Left lung (tissue), 10 donors: ENCODE measurements around the gene GLT8D2. TPM values are rescaled to one million over a fixed set of nuclear protein-coding genes. Genes with fewer than 3 reads are reported as not detected.

Source experiments
- ATAC-seq: fragments of 200-7000 bp; cut with Tn5 transposase; one replicate; pipeline ENCODE4 v1.9.1; 2020; ENCODE audit warnings: moderate library complexity
- DNase-seq, 4 donors: peaks; one replicate each; pipeline ENCODE4 v3.0.0-alpha.2; 2013 to 2020
- H3K27ac ChIP-seq, 2 donors: fragments of 200-600 bp; sonication (generic) in 1 of 2; one replicate each; pipeline versions ENCODE4 v1.5.0 to v1.8.0; 2020 to 2021
- H3K27me3 ChIP-seq, 2 donors: fragments of 200-600 bp; sonication (generic) in 1 of 2; one replicate each; pipeline versions ENCODE4 v1.5.0 to v1.8.0; 2020 to 2021
- H3K36me3 ChIP-seq, 2 donors: fragments of 200-600 bp; sonication (generic) in 1 of 2; one replicate each; pipeline versions ENCODE4 v1.5.0 to v1.8.0; 2020 to 2021
- H3K4me1 ChIP-seq, 2 donors: fragments of 200-600 bp; one replicate each; pipeline ENCODE4 v1.8.0; 2021
- H3K4me3 ChIP-seq, 2 donors: fragments of 200-600 bp; sonication (generic) in 1 of 2; one replicate each; pipeline versions ENCODE4 v1.5.0 to v1.8.0; 2020 to 2021; ENCODE audit warnings: mild to moderate bottlenecking in 1 of 2
- H3K9me3 ChIP-seq, 2 donors: fragments of 200-600 bp; sonication (generic) in 1 of 2; one replicate each; pipeline versions ENCODE4 v1.5.0 to v1.8.0; 2020 to 2021
- intact Hi-C, 2 donors: fragments of 100-400 bp; cut with DNase I; formaldehyde crosslinking; loops; one replicate each; pipeline versions ENCODE4 v1.11.2 to v1.14.2; 2022
- polyA plus RNA-seq, 6 donors: library from polyadenylated mRNA; unstranded; fragments of 120-200 nt; gene quantifications; one replicate each; pipeline ENCODE4 v1.2.1, GENCODE V29; 2013; ENCODE audit not compliant: insufficient read length in 6 of 6
- total RNA-seq, 2 donors: library from RNA; stranded (reverse); fragmentation: NEBNext Ultra II Directional; extraction: Animal tissue kit (Norgen Biotek cat#: 25700); gene quantifications; one replicate each; pipeline ENCODE4 v1.2.1, GENCODE V29; 2021
- TF ChIP-seq, protein P1 (sequence below), 2 donors: fragments of 200-600 bp; sonication (generic) in 1 of 2; IDR thresholded peaks; one replicate each; pipeline versions ENCODE4 v1.5.0 to v1.8.0; 2021; ENCODE audit warnings: antibody characterized with exemption in 2 of 2
- donor health status: DM: no; HTN: yes; CAD: no.
- donor health status: DM: no; HTN: no; CAD: no.

The GLT8D2 gene
- total and polyA plus RNA-seq, 8 donors, result 7.5 to 34.6 (median 25.1) TPM

DNA sequence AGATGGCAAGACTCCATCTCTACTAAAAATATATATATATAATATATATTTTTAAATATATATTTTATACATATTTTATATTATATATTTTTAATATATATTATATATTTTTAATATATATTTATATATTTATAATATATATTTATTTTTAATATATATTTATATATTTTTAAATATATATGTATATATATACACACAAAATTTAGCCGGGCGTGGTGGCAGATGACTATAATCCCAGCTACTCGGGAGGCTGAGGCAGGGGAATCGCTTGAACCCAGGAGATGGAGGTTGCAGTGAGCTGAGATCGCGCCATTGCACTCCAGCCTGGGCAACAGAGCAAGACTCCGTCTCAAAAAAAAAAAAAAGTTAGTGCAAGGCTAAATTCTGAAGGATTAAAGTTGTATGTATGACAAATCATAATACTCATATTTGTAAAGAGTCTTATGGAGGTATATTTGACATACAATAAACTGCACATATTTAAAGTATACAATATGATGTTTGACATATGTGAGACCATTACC, 92.1 kb downstream of the GLT8D2 start:
- Histone ChIP-seq H3K9me3 (no peaks in the 10 kb centered on the region), H3K4me1 (peaks cover 0 to 20% of the 10 kb centered on the region in 2 donors), H3K36me3 (peaks cover 0 to 15% of the 10 kb centered on the region in 2 donors), H3K27ac (peak overlapping the region; percentile 80 to 93), H3K4me3 (peak overlapping the region in 1 of 2 donors; percentile 88), H3K27me3 (no peaks in the 10 kb centered on the region)
- TF ChIP-seq, protein P1, sequence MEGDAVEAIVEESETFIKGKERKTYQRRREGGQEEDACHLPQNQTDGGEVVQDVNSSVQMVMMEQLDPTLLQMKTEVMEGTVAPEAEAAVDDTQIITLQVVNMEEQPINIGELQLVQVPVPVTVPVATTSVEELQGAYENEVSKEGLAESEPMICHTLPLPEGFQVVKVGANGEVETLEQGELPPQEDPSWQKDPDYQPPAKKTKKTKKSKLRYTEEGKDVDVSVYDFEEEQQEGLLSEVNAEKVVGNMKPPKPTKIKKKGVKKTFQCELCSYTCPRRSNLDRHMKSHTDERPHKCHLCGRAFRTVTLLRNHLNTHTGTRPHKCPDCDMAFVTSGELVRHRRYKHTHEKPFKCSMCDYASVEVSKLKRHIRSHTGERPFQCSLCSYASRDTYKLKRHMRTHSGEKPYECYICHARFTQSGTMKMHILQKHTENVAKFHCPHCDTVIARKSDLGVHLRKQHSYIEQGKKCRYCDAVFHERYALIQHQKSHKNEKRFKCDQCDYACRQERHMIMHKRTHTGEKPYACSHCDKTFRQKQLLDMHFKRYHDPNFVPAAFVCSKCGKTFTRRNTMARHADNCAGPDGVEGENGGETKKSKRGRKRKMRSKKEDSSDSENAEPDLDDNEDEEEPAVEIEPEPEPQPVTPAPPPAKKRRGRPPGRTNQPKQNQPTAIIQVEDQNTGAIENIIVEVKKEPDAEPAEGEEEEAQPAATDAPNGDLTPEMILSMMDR (IDR thresholded peaks at IDR 0.05), result no peak
- intact Hi-C loops, result no loop called here
- ATAC-seq (no peak), DNase-seq (no peak)

GRCh38 chr12:103956509-103957027, 93.4 kb downstream of the GLT8D2 start:
- Histone ChIP-seq H3K9me3 (no peaks in the 10 kb centered on the region), H3K4me1 (peaks cover 0 to 20% of the 10 kb centered on the region in 2 donors), H3K27me3 (no peaks in the 10 kb centered on the region), H3K4me3 (peak overlapping the region; percentile 71 to 88), H3K36me3 (peaks cover 0 to 27% of the 10 kb centered on the region in 2 donors), H3K27ac (peak overlapping the region; percentile 80 to 93)
- TF ChIP-seq, protein P1 (IDR thresholded peaks at IDR 0.05), result no peak
- ATAC-seq, result peak; percentile 70
- intact Hi-C loops, result no loop called here
- DNase-seq, result no peak

DNA sequence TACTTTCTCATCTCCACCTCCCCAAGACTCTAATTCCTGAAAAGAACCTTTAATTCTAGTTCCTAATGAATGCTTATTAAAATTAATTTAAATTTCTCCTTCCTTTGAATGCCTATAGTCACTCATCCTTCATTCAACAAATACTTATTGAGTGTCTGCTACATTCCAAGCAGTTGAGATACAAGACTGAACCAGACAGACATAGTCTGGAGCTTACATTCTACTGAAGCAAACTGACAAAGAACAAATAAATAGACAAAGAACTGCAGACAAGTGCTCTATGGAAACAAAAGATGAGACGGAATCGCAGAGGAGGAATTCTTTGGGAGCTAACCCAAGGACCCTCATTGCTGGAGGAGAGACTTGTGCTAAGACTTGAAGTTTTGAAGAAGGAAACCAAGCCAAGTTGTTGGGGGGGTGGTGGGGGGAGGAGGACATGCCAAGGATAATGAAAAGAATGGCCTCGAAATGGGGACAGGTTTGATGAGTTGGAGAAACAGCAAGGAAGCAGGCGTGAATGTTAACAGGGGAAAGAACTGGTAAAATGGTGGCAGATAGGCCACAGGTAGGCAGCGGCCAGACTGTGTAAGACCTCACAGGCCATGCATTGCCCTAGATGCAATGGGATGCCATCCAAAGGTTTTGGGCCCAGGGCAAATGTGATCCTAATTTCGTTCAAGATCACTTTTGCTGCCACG, 94.0 kb downstream of the GLT8D2 start:
- TF ChIP-seq, protein P1 (IDR thresholded peaks at IDR 0.05), result no peak
- ATAC-seq (peak; percentile 11), DNase-seq (no peak)
- Histone ChIP-seq H3K4me1 (peaks cover 0 to 20% of the 10 kb centered on the region in 2 donors), H3K36me3 (peaks cover 0 to 33% of the 10 kb centered on the region in 2 donors), H3K27ac (peak overlapping the region; percentile 80 to 93), H3K9me3 (no peaks in the 10 kb centered on the region), H3K4me3 (peak overlapping the region; percentile 71 to 88), H3K27me3 (no peaks in the 10 kb centered on the region)
- intact Hi-C loops, result no loop called here

- peaks cover 0 to 67% of the 10 kb centered on the region in 2 donors for H3K36me3 ChIP-seq
- H3K27ac ChIP-seq, result no peak overlapping the region
- DNase-seq (no peak), ATAC-seq (no peak)
- H3K4me3 ChIP-seq, result no peak overlapping the region
- intact Hi-C loops, result no loop called here
- H3K4me1 ChIP-seq, result peaks cover 0 to 20% of the 10 kb centered on the region in 2 donors
- TF ChIP-seq, protein P1 (IDR thresholded peaks at IDR 0.05), result no peak
- no peaks in the 10 kb centered on the region for H3K9me3 ChIP-seq
- no peaks in the 10 kb centered on the region for H3K27me3 ChIP-seq
Measured at GRCh38 chr12:103952497-103952896, 97.5 kb downstream of the GLT8D2 start.

- intact Hi-C loops, result no loop called here
- no peak for ATAC-seq
- Histone ChIP-seq H3K36me3 (peaks cover 4 to 99% of the 10 kb centered on the region in 2 donors), H3K4me3 (no peak overlapping the region), H3K27ac (no peak overlapping the region), H3K9me3 (no peaks in the 10 kb centered on the region), H3K4me1 (no peaks in the 10 kb centered on the region), H3K27me3 (no peaks in the 10 kb centered on the region)
- TF ChIP-seq, protein P1 (IDR thresholded peaks at IDR 0.05), result no peak
- no peak for DNase-seq
Measured at GRCh38 chr12:103948746-103949406, 101.1 kb downstream of the GLT8D2 start.
